GM10248 (cell line): ENCODE results near the gene PHETA1.

ENCODE experiments used
- CTCF ChIA-PET: fragments of 300-600 bp; sonication (Branson Sonifier 250); formaldehyde crosslinking; extraction: SDS; loops from one replicate; lab custom pipeline; 2021; ENCODE audit warnings: antibody characterized with exemption; lab: Yijun Ruan, JAX
- POLR2A ChIA-PET: fragments of 350-650 bp; sonication (Branson Sonifier 250); formaldehyde crosslinking; extraction: SDS; loops from one replicate; lab custom pipeline; 2020; ENCODE audit warnings: antibody characterized with exemption; lab: Yijun Ruan, JAX
- DNase-seq: peaks from one replicate; pipeline ENCODE4 v3.0.0; 2012; ENCODE audit errors: extremely low spot score
- TF ChIP-seq, protein P1 (sequence below): IDR thresholded peaks from 2 replicates; pipeline ENCODE4 v1.5.1; 2012; ENCODE audit warnings: mild to moderate bottlenecking, low read depth; ENCODE audit errors: extremely low read depth, missing control alignments, control extremely low read depth

Gene PHETA1

DNA sequence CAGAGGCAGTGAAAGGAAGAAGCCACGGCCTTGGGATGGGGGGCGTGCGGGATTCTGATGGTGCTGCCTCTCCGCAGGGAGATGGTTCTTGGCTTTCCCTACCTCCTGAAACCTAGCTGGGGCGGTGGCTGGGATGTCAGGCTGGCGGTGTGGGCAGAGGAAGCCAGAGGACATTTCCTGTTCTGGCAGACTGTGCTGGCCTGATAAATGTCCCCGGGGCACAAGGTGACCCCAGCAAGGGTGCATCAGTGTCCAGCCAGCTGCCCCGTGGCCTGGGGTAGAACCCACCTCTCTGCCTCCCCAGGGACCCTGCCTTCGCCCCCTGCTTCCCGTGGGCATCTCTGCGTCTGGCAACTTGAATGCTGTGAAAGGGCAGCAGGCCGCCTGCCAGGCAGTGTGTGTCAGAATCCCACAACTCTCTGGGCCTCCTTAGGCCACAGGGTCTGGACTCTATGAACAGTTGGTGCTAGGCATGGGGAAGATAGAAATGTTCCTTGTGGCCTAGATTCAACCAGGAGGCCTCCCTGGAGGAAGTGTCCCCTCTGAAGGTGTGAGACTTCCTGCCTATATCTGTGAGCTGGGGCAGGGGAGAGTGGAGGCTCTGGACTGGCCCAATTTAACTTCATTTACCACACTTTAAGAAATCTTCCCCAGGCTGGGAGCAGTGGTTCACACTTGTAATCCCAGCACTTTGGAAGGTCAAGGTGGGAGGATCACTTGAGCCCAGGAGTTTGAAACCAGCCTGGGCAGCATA lies 41.7 kb upstream of the PHETA1 start:
- POLR2A ChIA-PET = interaction anchor here (0.9 kb wide), 1 partner anchor 34 kb away, joined by 4 read pairs; no protein-coding TSS in a partner anchor
- no peak for DNase-seq
- TF ChIP-seq, protein P1, sequence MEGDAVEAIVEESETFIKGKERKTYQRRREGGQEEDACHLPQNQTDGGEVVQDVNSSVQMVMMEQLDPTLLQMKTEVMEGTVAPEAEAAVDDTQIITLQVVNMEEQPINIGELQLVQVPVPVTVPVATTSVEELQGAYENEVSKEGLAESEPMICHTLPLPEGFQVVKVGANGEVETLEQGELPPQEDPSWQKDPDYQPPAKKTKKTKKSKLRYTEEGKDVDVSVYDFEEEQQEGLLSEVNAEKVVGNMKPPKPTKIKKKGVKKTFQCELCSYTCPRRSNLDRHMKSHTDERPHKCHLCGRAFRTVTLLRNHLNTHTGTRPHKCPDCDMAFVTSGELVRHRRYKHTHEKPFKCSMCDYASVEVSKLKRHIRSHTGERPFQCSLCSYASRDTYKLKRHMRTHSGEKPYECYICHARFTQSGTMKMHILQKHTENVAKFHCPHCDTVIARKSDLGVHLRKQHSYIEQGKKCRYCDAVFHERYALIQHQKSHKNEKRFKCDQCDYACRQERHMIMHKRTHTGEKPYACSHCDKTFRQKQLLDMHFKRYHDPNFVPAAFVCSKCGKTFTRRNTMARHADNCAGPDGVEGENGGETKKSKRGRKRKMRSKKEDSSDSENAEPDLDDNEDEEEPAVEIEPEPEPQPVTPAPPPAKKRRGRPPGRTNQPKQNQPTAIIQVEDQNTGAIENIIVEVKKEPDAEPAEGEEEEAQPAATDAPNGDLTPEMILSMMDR = no peak
- CTCF ChIA-PET = interaction anchor here (1.7 to 25.8 kb wide), 4 partner anchors 9 to 32 kb away, joined by 4 to 1216 read pairs (median 34); no protein-coding TSS in a partner anchor

DNA sequence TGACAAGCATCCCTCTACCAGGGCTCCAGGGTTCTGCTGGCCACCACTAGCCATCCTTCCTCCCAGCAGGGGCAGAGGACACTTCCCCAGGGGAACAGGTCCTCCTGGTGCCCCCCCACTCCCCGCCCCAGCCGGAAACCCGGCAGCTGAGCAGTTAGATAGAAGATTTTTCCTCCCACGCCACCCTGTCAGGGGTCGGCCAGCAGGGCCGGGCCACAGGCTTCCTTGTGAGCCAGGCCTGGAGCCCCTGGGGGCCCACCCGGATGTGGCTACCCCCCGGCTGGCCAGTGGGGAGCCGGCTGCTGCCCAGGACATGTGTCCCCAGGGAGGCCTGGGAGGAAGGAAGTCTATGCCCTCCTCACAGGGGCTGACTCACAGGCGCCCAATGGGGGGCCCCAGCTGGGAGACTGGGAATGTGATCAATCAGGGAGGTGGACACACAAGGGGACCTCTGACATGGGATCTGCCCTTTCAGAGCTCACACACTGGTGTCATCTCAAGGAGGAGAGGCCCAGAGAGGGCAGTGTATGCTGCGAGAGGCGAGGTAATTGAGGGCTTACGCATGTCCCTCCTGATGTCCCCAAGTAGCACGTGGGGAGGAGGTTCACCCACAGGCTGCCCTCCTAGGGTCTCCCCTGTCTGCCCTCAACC lies 41.0 kb upstream of the PHETA1 start:
- ChIA-PET CTCF (interaction anchor here (1.7 to 25.8 kb wide), 3 partner anchors 9 to 33 kb away, joined by 4 to 1216 read pairs (median 37); no protein-coding TSS in a partner anchor), POLR2A (no interaction called here)
- TF ChIP-seq, protein P1 = no peak
- DNase-seq = no peak

DNA sequence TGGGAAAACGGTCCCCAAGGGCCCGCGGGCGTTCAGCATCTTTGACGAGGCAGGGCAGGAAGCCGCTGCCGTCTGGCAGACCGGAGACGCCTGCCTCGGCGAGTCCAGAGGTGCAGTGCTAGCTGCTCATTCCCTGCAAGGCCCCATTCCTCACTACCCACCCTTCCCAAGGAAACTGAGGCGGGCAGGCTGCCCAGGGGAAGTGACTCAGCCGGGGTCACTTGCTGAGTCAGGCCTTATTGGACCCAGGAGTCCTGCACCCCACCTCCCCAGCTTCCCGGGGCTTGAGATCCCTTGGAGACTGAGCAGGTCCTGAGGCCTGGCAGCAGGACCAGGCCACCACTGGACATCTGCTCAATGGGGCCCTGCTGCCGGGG lies 40.5 kb upstream of the PHETA1 start:
- ChIA-PET POLR2A (no interaction called here), CTCF (interaction anchor here (1.7 to 25.8 kb wide), 3 partner anchors 10 to 33 kb away, joined by 4 to 1216 read pairs (median 37); no protein-coding TSS in a partner anchor)
- no peak for DNase-seq
- TF ChIP-seq, protein P1 = no peak

DNA sequence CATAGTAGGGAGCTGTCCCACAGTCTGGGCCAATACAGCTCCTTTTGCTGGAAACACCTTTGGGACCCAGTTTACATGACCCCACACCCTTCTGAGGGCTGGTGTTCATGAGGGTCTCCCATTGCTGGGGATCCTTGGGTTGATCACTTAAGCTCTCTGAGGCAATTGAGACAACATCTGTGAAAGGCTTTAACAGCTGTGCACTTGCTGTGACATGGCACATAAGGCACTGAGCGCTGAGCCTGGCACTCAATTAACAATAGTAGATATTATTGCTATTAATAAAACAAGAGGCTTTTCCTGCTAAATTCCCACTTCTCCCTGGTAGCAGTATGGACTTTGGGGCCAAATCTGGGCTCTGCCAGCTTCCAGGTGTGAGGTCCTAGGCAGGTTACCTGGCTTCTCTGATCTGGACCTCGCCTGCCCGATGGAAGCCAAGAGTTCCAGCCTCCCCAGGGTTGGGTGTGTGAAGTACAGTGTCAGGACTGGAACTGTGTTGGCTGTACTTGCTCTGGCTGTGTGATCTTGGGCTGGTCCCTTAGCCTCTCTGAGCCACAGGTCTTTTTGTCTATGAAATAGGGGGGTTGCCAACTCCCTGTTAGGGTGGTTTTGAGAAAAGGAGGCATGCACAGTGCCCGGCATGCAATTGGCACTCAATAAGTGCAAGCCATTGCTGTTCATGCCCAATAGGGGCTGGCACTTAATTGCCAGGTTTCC lies 39.9 kb upstream of the PHETA1 start:
- POLR2A ChIA-PET = interaction anchor here (0.6 to 0.8 kb wide), 2 partner anchors 26 kb away, joined by 3 read pairs; no protein-coding TSS in a partner anchor
- TF ChIP-seq, protein P1 = no peak
- CTCF ChIA-PET = interaction anchor here (1.2 to 25.8 kb wide), 4 partner anchors 10 to 34 kb away, joined by 3 to 1216 read pairs (median 20); no protein-coding TSS in a partner anchor
- no peak for DNase-seq

DNA sequence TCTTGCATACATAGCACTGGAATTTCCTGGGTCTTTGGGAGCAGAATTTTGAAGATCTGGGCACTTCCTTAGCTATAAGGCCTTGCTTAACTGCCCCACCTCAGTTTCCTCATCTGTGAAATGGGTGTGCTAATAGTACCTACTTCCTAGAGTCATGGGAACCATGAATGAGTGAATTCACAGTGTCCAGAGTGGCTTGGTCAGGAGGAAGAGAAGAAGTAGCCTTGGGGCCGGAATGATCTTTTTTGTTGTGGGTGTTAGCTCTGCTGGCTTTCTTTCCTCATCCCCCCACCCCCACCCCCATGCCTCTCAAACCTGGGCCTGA lies 39.2 kb upstream of the PHETA1 start:
- TF ChIP-seq, protein P1 = no peak
- CTCF ChIA-PET = interaction anchor here (1.2 to 25.8 kb wide), 3 partner anchors 11 to 34 kb away, joined by 3 to 1216 read pairs (median 37); no protein-coding TSS in a partner anchor
- POLR2A ChIA-PET = interaction anchor here (0.6 to 0.8 kb wide), 2 partner anchors 26 to 27 kb away, joined by 3 read pairs; no protein-coding TSS in a partner anchor
- DNase-seq = no peak
